GM20431 (cell line): Measurements from ENCODE around the gene RMI1.
"Not testable (repeated sequence)": the region's sequence is repeated elsewhere in the genome, so short reads cannot be mapped to it uniquely, and the experiment has no call there.

Experiments used
- in situ Hi-C: fragments of 300-500 bp; cut with MseI, MboI; formaldehyde crosslinking; loops from one replicate; pipeline ENCODE4 v1.15.0; 2020; ENCODE audit warnings: low sequenced_read_pairs; ENCODE audit not compliant: unreplicated experiment

The RMI1 gene

GRCh38 chr9:83999141-83999918 is 18.7 kb downstream of the RMI1 start:
- in situ Hi-C loops: no loop called here

GRCh38 chr9:84000186-84000585 is 19.6 kb downstream of the RMI1 start:
- in situ Hi-C loops: no loop called here

- in situ Hi-C loops: no loop called here
Observed at GRCh38 chr9:84001621-84002020, 21.0 kb downstream of the RMI1 start.

GRCh38 chr9:84002344-84002743 is 21.7 kb downstream of the RMI1 start:
- in situ Hi-C loops: no loop called here

- in situ Hi-C loops: no loop called here
Observed at GRCh38 chr9:84003246-84003645, 22.6 kb downstream of the RMI1 start.

GRCh38 chr9:84007662-84008061 is 27.1 kb downstream of the RMI1 start:
- in situ Hi-C loops: no loop called here

GRCh38 chr9:84024041-84024575 is 43.5 kb downstream of the RMI1 start:
- in situ Hi-C loops: no loop called here

- in situ Hi-C loops: no loop called here
Observed at GRCh38 chr9:84027201-84027600, 46.6 kb downstream of the RMI1 start.

- in situ Hi-C loops: no loop called here
Observed at GRCh38 chr9:84031534-84031933, 50.9 kb downstream of the RMI1 start.

GRCh38 chr9:84041857-84042256 is 61.3 kb downstream of the RMI1 start:
- in situ Hi-C loops: not testable (repeated sequence)

- in situ Hi-C loops: no loop called here
Observed at GRCh38 chr9:84045481-84046097, 65.0 kb downstream of the RMI1 start.
